ENCODE data around the gene CNST. TPM values are rescaled to one million over a fixed set of nuclear protein-coding genes. Genes with fewer than 3 reads are reported as not detected.
"Not testable (repeated sequence)": the region's sequence is repeated elsewhere in the genome, so short reads cannot be mapped to it uniquely, and the experiment has no call there.

Gene CNST
- total RNA-seq, 1 donor from 2014 or later, result 27.5 TPM

GRCh38 chr1:246711548-246712003, 145.3 kb downstream of the CNST start:
- DNase-seq, result no peak

- DNase-seq, result not testable (repeated sequence)
These were observed 146.2 kb downstream of the CNST start for GRCh38 chr1:246712428-246712827.

Small RNA genes within 50 kb of the gene (small RNA-seq; reads per million reads assigned to genes)
- not detected for gene AL356583.2 (ENCODE audit: low replicate concordance)
- not detected for gene AL591623.2 (ENCODE audit: low replicate concordance)

Other genes starting within 250 kb of the CNST start
- gene SMYD3, start 59.2 kb upstream of the CNST start, total RNA-seq, result 23.5 TPM
- 16.8 TPM for gene TFB2M, start 195 bp upstream of the CNST start, total RNA-seq
- 46.8 TPM for gene SCCPDH, start 158.0 kb downstream of the CNST start, total RNA-seq

Measured in tongue (tissue), 3 donors.